Measurements from ENCODE around the gene MAN2C1. TPM values are rescaled to one million over a fixed set of nuclear protein-coding genes. Genes with fewer than 3 reads are reported as not detected.
A peak's percentile ranks its signal among the peaks of the same experiment; 100 is the strongest.

Gene MAN2C1
- polyA plus RNA-seq, 1 experiment, result 82.5 TPM

DNA sequence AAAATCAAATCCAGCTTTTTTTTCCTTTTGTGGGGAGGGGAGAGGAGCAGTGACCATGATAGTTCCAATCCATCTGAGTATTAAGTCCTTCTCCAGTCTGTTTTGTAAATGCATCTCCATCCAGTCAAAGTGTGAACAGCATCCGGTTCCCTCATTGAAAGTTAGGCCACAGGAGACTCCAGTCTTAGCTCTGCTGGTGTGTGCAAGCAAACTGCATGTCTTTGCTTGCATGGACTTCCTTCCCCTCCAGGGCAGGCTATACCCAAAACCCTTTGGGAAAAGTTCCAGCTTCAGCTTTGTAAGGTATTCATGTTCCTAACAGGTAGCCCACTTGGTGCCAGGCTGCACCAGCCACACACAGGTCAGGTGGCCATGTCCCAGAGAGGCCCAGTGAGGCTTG lies 3.1 kb upstream of the MAN2C1 start:
- peaks cover 24% of the 10 kb centered on the region for H3K36me3 ChIP-seq (ENCODE audit: control insufficient read depth, insufficient read depth, low read length)
- CTCF ChIA-PET, result interaction anchor here (0.6 kb wide), 1 partner anchor 161 kb away, joined by 3 read pairs; no protein-coding TSS in a partner anchor
- TF ChIP-seq, protein P1, sequence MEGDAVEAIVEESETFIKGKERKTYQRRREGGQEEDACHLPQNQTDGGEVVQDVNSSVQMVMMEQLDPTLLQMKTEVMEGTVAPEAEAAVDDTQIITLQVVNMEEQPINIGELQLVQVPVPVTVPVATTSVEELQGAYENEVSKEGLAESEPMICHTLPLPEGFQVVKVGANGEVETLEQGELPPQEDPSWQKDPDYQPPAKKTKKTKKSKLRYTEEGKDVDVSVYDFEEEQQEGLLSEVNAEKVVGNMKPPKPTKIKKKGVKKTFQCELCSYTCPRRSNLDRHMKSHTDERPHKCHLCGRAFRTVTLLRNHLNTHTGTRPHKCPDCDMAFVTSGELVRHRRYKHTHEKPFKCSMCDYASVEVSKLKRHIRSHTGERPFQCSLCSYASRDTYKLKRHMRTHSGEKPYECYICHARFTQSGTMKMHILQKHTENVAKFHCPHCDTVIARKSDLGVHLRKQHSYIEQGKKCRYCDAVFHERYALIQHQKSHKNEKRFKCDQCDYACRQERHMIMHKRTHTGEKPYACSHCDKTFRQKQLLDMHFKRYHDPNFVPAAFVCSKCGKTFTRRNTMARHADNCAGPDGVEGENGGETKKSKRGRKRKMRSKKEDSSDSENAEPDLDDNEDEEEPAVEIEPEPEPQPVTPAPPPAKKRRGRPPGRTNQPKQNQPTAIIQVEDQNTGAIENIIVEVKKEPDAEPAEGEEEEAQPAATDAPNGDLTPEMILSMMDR (IDR thresholded peaks at IDR 0.05; ENCODE audit: insufficient read depth, low read depth, low read length), result no peak
- no peak overlapping the region for H3K4me3 ChIP-seq (ENCODE audit: low read depth, low read length)
- H3K27me3 ChIP-seq (ENCODE audit: control insufficient read depth, insufficient read depth, low read length), result no peaks in the 10 kb centered on the region
- POLR2A ChIA-PET, result no interaction called here
- DNase-seq (ENCODE audit: low read depth), result no peak

DNA sequence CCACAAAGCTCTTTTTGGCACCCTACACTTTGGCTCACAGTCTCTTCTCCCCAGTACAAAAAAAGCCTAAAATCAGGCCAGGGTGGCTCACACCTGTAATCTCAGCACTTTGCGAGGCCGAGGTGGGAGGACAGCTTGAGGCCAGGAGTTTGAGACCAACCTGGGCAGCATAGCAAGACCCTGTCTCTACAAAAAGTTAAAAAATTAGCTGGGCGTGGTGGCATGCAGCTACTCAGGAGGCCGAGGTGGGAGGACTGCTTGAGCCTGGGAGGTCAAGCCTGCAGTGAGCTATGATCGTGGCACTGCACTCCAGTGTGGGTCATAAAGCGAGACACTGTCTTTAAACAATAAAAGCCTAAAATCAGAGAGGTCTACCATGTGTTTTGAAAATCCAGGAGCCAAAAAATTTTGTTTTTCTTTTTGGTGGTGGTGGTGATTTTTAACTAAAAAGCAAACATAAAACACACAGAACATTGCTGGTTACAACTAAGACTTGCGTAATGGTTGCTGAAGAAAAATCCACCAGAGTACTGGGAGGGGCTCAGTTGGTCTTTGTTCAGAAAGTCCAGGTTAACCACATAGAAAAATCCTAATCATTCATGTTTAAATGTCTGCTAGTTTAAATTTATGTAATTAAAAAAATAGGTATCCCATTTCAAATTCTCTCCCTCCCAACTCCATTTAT lies 1.6 kb upstream of the MAN2C1 start:
- H3K4me3 ChIP-seq (ENCODE audit: low read depth, low read length), result no peak overlapping the region

DNA sequence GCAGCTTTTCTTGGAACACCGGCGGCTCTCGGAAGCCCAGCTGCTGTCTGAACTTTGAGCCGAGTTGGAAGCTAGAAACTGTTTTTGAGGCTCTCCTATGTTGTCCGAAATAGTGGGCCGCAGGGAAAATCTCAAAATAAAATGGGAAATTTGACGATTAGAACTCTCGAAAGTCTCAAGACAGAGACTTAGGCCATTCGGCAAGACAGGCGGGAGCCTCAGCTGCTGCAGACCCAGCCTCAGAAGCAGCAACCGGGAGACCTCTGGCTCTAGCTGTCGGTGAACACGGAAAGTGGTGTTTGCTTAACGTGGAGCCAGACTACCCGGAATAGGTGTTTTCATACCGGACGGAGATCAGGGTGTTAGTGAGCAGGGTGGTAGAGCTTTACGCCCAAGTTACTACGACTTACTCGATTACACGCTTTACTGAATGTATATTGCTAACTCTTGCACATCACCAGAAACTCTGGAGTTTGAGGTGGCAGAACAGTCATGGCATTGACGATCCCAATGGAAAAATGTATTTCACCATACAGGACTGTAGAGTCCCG lies 357 bp upstream of the MAN2C1 start:
- no peak for DNase-seq (ENCODE audit: low read depth)
- peak overlapping the region; percentile 87 for H3K4me3 ChIP-seq (ENCODE audit: low read depth, low read length)
- TF ChIP-seq, protein P1 (IDR thresholded peaks at IDR 0.05; ENCODE audit: insufficient read depth, low read depth, low read length), result no peak
- ChIA-PET CTCF (interaction anchor here (0.6 to 3.3 kb wide), 11 partner anchors 9 to 310 kb away, joined by 3 to 19 read pairs (median 4); partner anchors contain the start of genes IMP3 and NEIL1), POLR2A (interaction anchor here (0.6 to 0.7 kb wide), 2 partner anchors 23 to 1165 kb away, joined by 3 to 4 read pairs; no protein-coding TSS in a partner anchor)
- H3K36me3 ChIP-seq (ENCODE audit: control insufficient read depth, insufficient read depth, low read length), result peaks cover 23% of the 10 kb centered on the region
- H3K27me3 ChIP-seq (ENCODE audit: control insufficient read depth, insufficient read depth, low read length), result no peaks in the 10 kb centered on the region

More for the DNA sequence above, 1.6 kb upstream of the MAN2C1 start:
- TF ChIP-seq, protein P1 (IDR thresholded peaks at IDR 0.05; ENCODE audit: insufficient read depth, low read depth, low read length), result no peak
- no peaks in the 10 kb centered on the region for H3K27me3 ChIP-seq (ENCODE audit: control insufficient read depth, insufficient read depth, low read length)
- DNase-seq (ENCODE audit: low read depth), result no peak
- H3K36me3 ChIP-seq (ENCODE audit: control insufficient read depth, insufficient read depth, low read length), result peaks cover 23% of the 10 kb centered on the region
- CTCF ChIA-PET, result interaction anchor here (3.3 kb wide), 1 partner anchor 11 kb away, joined by 19 read pairs; no protein-coding TSS in a partner anchor
- POLR2A ChIA-PET, result no interaction called here

DNA sequence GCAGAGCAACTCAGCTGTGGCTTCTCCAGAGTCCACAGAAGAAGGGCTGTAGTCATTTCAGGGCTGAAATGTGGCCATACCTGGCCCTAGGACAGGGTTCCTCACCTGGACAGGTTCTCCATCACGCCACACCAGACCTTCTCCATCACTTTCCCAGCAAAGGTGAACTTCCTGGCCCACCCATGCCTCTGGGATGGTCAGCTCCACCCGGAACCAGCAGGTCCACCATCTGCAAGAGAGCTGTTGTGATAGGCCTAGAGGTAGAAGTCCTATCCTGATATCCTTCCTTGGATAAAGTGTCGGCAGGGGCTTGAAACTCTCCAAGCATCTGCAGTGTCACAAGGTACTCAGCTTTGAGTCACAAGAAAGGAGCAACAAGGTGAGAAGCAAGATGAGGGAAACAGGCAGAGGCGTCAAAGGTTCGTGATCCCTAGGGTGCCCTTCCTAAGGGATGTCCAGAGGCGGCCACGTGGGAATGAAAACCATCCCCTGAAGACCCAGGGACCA lies 948 bp downstream of the MAN2C1 start:
- Histone ChIP-seq H3K36me3 (ENCODE audit: control insufficient read depth, insufficient read depth, low read length) (peaks cover 24% of the 10 kb centered on the region), H3K27me3 (ENCODE audit: control insufficient read depth, insufficient read depth, low read length) (no peaks in the 10 kb centered on the region), H3K4me3 (ENCODE audit: low read depth, low read length) (peak overlapping the region; percentile 87)
- ChIA-PET POLR2A (interaction anchor here (0.6 to 1.1 kb wide), 3 partner anchors 11 to 88 kb away, joined by 4 to 6 read pairs (median 5); no protein-coding TSS in a partner anchor), CTCF (interaction anchor here (0.7 to 3.3 kb wide), 18 partner anchors 10 to 444 kb away, joined by 3 to 19 read pairs (median 6); partner anchors contain the start of genes IMP3 and NEIL1)
- DNase-seq (ENCODE audit: low read depth), result no peak
- TF ChIP-seq, protein P1 (IDR thresholded peaks at IDR 0.05; ENCODE audit: insufficient read depth, low read depth, low read length), result no peak

DNA sequence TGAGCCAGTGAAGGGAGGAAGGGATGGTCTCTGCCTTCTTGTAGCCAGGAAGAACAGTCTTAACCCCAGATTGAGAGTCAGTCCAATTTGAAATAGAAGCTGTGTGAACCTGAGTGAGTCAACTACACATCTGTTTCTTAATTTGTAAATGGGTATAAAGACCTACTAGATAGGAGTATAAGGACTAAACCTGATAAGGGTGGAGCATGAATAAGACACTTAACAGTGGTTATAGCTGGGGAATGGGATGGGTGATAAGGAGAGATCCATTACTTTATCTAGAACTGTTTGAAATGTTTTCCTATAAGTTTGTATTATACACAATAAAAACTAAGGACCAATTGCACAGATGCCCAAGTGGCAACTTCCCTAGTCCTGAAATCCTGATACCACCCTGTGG lies 1.4 kb downstream of the MAN2C1 start:
- POLR2A ChIA-PET, result interaction anchor here (0.6 to 0.9 kb wide), 2 partner anchors 11 to 83 kb away, joined by 4 to 6 read pairs; no protein-coding TSS in a partner anchor
- CTCF ChIA-PET, result interaction anchor here (1.3 to 3.3 kb wide), 11 partner anchors 10 to 435 kb away, joined by 3 to 19 read pairs (median 6); partner anchors contain the start of genes IMP3 and NEIL1
- TF ChIP-seq, protein P1 (IDR thresholded peaks at IDR 0.05; ENCODE audit: insufficient read depth, low read depth, low read length), result no peak
- H3K36me3 ChIP-seq (ENCODE audit: control insufficient read depth, insufficient read depth, low read length), result peaks cover 27% of the 10 kb centered on the region
- DNase-seq (ENCODE audit: low read depth), result no peak
- no peak overlapping the region for H3K4me3 ChIP-seq (ENCODE audit: low read depth, low read length)
- no peaks in the 10 kb centered on the region for H3K27me3 ChIP-seq (ENCODE audit: control insufficient read depth, insufficient read depth, low read length)

All from BJ (cell line).